GM19193 (cell line): ENCODE measurements around the gene PRRT1B.

Experiments
- POLR2A ChIP-seq: IDR thresholded peaks from 4 replicates; pipeline ENCODE4 v1.6.1; 2011; ENCODE audit not compliant: insufficient read depth, insufficient read length; ENCODE audit errors: extremely low read depth

The PRRT1B gene

GRCh38 chr9:131593091-131593820 lies 47.9 kb downstream of the PRRT1B start:
- no peak for TF ChIP-seq POLR2A

- no peak for TF ChIP-seq POLR2A
Measured at GRCh38 chr9:131593936-131594665, 48.8 kb downstream of the PRRT1B start.

GRCh38 chr9:131594906-131595665 lies 49.8 kb downstream of the PRRT1B start:
- no peak for TF ChIP-seq POLR2A

- no peak for TF ChIP-seq POLR2A
Measured at GRCh38 chr9:131595696-131596429, 50.5 kb downstream of the PRRT1B start.

GRCh38 chr9:131596430-131596743 lies 51.1 kb downstream of the PRRT1B start:
- TF ChIP-seq POLR2A: no peak

- no peak for TF ChIP-seq POLR2A
Measured at GRCh38 chr9:131597246-131597645, 51.9 kb downstream of the PRRT1B start.

GRCh38 chr9:131598121-131598520 lies 52.8 kb downstream of the PRRT1B start:
- TF ChIP-seq POLR2A: no peak

- no peak for TF ChIP-seq POLR2A
Measured at GRCh38 chr9:131601683-131602181, 56.4 kb downstream of the PRRT1B start.

GRCh38 chr9:131603199-131603598 lies 57.9 kb downstream of the PRRT1B start:
- TF ChIP-seq POLR2A: no peak

- no peak for TF ChIP-seq POLR2A
Measured at GRCh38 chr9:131603711-131604439, 58.6 kb downstream of the PRRT1B start.

- no peak for TF ChIP-seq POLR2A
Measured at GRCh38 chr9:131605770-131606590, 60.7 kb downstream of the PRRT1B start.

GRCh38 chr9:131606896-131607567 lies 61.7 kb downstream of the PRRT1B start:
- TF ChIP-seq POLR2A: no peak

- TF ChIP-seq POLR2A: no peak
Measured at GRCh38 chr9:131607591-131607990, 62.3 kb downstream of the PRRT1B start.
